SW 1271 (cell line): ENCODE results near the gene PTPRM.

Source experiments
- DNase-seq, 2 experiments: peaks; one replicate each; lab custom pipeline; 2025; lab: John Stamatoyannopoulos, UW

Gene PTPRM

GRCh38 chr18:8400193-8400752, 833.2 kb downstream of the PTPRM start:
- no peak for DNase-seq

- DNase-seq: no peak
Observed at GRCh38 chr18:8400825-8401224, 833.7 kb downstream of the PTPRM start.

GRCh38 chr18:8401606-8402005, 834.5 kb downstream of the PTPRM start:
- no peak for DNase-seq

GRCh38 chr18:8402237-8402636, 835.1 kb downstream of the PTPRM start:
- DNase-seq: no peak

- DNase-seq: no peak
Observed at GRCh38 chr18:8403713-8404112, 836.6 kb downstream of the PTPRM start.

GRCh38 chr18:8406186-8406867, 839.2 kb downstream of the PTPRM start:
- no peak for DNase-seq

- DNase-seq: no peak
Observed at GRCh38 chr18:8406868-8407250, 839.7 kb downstream of the PTPRM start.

GRCh38 chr18:8409151-8409550, 842.0 kb downstream of the PTPRM start:
- DNase-seq: no peak

- DNase-seq: no peak
Observed at GRCh38 chr18:8411492-8411891, 844.4 kb downstream of the PTPRM start.

GRCh38 chr18:8412117-8412516, 845.0 kb downstream of the PTPRM start:
- DNase-seq: no peak

GRCh38 chr18:8413189-8413588, 846.1 kb downstream of the PTPRM start:
- no peak for DNase-seq

- DNase-seq: no peak
Observed at GRCh38 chr18:8413751-8414150, 846.6 kb downstream of the PTPRM start.

GRCh38 chr18:8416212-8417019, 849.3 kb downstream of the PTPRM start:
- DNase-seq: no peak

- DNase-seq: no peak
Observed at GRCh38 chr18:8422391-8422790, 855.3 kb downstream of the PTPRM start.

GRCh38 chr18:8423051-8423557, 856.0 kb downstream of the PTPRM start:
- no peak for DNase-seq

- DNase-seq: no peak
Observed at GRCh38 chr18:8424481-8424880, 857.4 kb downstream of the PTPRM start.

GRCh38 chr18:8424917-8425725, 858.0 kb downstream of the PTPRM start:
- DNase-seq: peak in 1 of 2 experiments; percentile 13

GRCh38 chr18:8426401-8426800, 859.3 kb downstream of the PTPRM start:
- DNase-seq: no peak

- no peak for DNase-seq
Observed at GRCh38 chr18:8427339-8427738, 860.2 kb downstream of the PTPRM start.

- DNase-seq: no peak
Observed at GRCh38 chr18:8428951-8429350, 861.8 kb downstream of the PTPRM start.

- DNase-seq: no peak
Observed at GRCh38 chr18:8431036-8431435, 863.9 kb downstream of the PTPRM start.

GRCh38 chr18:8433323-8433722, 866.2 kb downstream of the PTPRM start:
- no peak for DNase-seq
